ENCODE measurements around the gene ZNF622.

ZNF622 gene

GRCh38 chr5:16465544-16466432 lies at the start of gene ZNF622:
Gene ZNF622, minus strand, starts transcription at chr5:16465800. Its CDS starts 135 bp downstream, at chr5:16465665.
- TF ChIP-seq GATA2 (IDR thresholded peaks at IDR 0.05; ENCODE audit: low read depth, low read length) (no peak), GATA3 (IDR thresholded peaks at IDR 0.05; ENCODE audit: low read depth, low read length) (no peak)

GRCh38 chr5:16510098-16510497 lies 44.5 kb upstream of the ZNF622 start:
- no peak for TF ChIP-seq GATA3 (IDR thresholded peaks at IDR 0.05; ENCODE audit: low read depth, low read length)
- no peak for TF ChIP-seq GATA2 (IDR thresholded peaks at IDR 0.05; ENCODE audit: low read depth, low read length)

- no peak for TF ChIP-seq GATA3 (IDR thresholded peaks at IDR 0.05; ENCODE audit: low read depth, low read length)
- TF ChIP-seq GATA2 (IDR thresholded peaks at IDR 0.05; ENCODE audit: low read depth, low read length) = no peak
These were observed 43.3 kb upstream of the ZNF622 start for GRCh38 chr5:16508730-16509531.

- no peak for TF ChIP-seq GATA3 (IDR thresholded peaks at IDR 0.05; ENCODE audit: low read depth, low read length)
- TF ChIP-seq GATA2 (IDR thresholded peaks at IDR 0.05; ENCODE audit: low read depth, low read length) = no peak
These were observed 42.1 kb upstream of the ZNF622 start for GRCh38 chr5:16507716-16508115.

GRCh38 chr5:16505904-16506303 lies 40.3 kb upstream of the ZNF622 start:
- TF ChIP-seq GATA3 (IDR thresholded peaks at IDR 0.05; ENCODE audit: low read depth, low read length) = no peak
- no peak for TF ChIP-seq GATA2 (IDR thresholded peaks at IDR 0.05; ENCODE audit: low read depth, low read length)

GRCh38 chr5:16505140-16505891 lies 39.7 kb upstream of the ZNF622 start:
- TF ChIP-seq GATA2 (IDR thresholded peaks at IDR 0.05; ENCODE audit: low read depth, low read length) = no peak
- TF ChIP-seq GATA3 (IDR thresholded peaks at IDR 0.05; ENCODE audit: low read depth, low read length) = no peak

GRCh38 chr5:16504571-16504970 lies 39.0 kb upstream of the ZNF622 start:
- TF ChIP-seq GATA2 (IDR thresholded peaks at IDR 0.05; ENCODE audit: low read depth, low read length) (no peak), GATA3 (IDR thresholded peaks at IDR 0.05; ENCODE audit: low read depth, low read length) (no peak)

- TF ChIP-seq GATA2 (IDR thresholded peaks at IDR 0.05; ENCODE audit: low read depth, low read length) = no peak
- TF ChIP-seq GATA3 (IDR thresholded peaks at IDR 0.05; ENCODE audit: low read depth, low read length) = no peak
These were observed 37.3 kb upstream of the ZNF622 start for GRCh38 chr5:16502866-16503265.

- no peak for TF ChIP-seq GATA3 (IDR thresholded peaks at IDR 0.05; ENCODE audit: low read depth, low read length)
- no peak for TF ChIP-seq GATA2 (IDR thresholded peaks at IDR 0.05; ENCODE audit: low read depth, low read length)
These were observed 34.4 kb upstream of the ZNF622 start for GRCh38 chr5:16500024-16500423.

GRCh38 chr5:16497546-16497945 lies 31.9 kb upstream of the ZNF622 start:
- TF ChIP-seq GATA3 (IDR thresholded peaks at IDR 0.05; ENCODE audit: low read depth, low read length) = no peak
- TF ChIP-seq GATA2 (IDR thresholded peaks at IDR 0.05; ENCODE audit: low read depth, low read length) = no peak

- TF ChIP-seq GATA2 (IDR thresholded peaks at IDR 0.05; ENCODE audit: low read depth, low read length) (no peak), GATA3 (IDR thresholded peaks at IDR 0.05; ENCODE audit: low read depth, low read length) (no peak)
These were observed 27.7 kb upstream of the ZNF622 start for GRCh38 chr5:16493261-16493660.

GRCh38 chr5:16492398-16493140 lies 27.0 kb upstream of the ZNF622 start:
- no peak for TF ChIP-seq GATA2 (IDR thresholded peaks at IDR 0.05; ENCODE audit: low read depth, low read length)
- no peak for TF ChIP-seq GATA3 (IDR thresholded peaks at IDR 0.05; ENCODE audit: low read depth, low read length)

GRCh38 chr5:16490911-16491310 lies 25.3 kb upstream of the ZNF622 start:
- TF ChIP-seq GATA2 (IDR thresholded peaks at IDR 0.05; ENCODE audit: low read depth, low read length) = no peak
- TF ChIP-seq GATA3 (IDR thresholded peaks at IDR 0.05; ENCODE audit: low read depth, low read length) = no peak

All from SH-SY5Y (cell line).